ENCODE results near the gene CFAP77. TPM values are rescaled to one million over a fixed set of nuclear protein-coding genes. Genes with fewer than 3 reads are reported as not detected.

The CFAP77 gene
- polyA plus RNA-seq, 4 donors = not detected

- H3K27ac ChIP-seq (ENCODE audit: low read depth in 1 of 3, low read length in 2 of 3) = no peak overlapping the region
- peaks cover 4 to 58% (median 21%) of the 10 kb centered on the region in 3 donors for H3K27me3 ChIP-seq (ENCODE audit: control insufficient read depth in 3 of 3, insufficient read depth in 3 of 3, low read length in 3 of 3)
- 9 to 15% (median 11%) methylated on average over 16 of the region's 16 CpGs for WGBS, 3 donors
- H3K36me3 ChIP-seq (ENCODE audit: control insufficient read depth in 3 of 3, insufficient read depth in 2 of 3, low read depth in 1 of 3, low read length in 3 of 3) = no peaks in the 10 kb centered on the region
- DNase-seq (peak; percentile 61 to 74), FAIRE-seq (no peak)
- H3K9me3 ChIP-seq (ENCODE audit: control insufficient read depth in 2 of 2, insufficient read depth in 1 of 2, low read depth in 1 of 2, low read length in 1 of 2) = no peaks in the 10 kb centered on the region
- no peak overlapping the region for H3K4me3 ChIP-seq (ENCODE audit: low read depth in 1 of 3, low read length in 3 of 3)
- no peaks in the 10 kb centered on the region for H3K4me1 ChIP-seq (ENCODE audit: control insufficient read depth in 3 of 3, insufficient read depth in 2 of 3, low read depth in 1 of 3, low read length in 2 of 3)
Measured at GRCh38 chr9:132575005-132575609, 165.1 kb downstream of the CFAP77 start.

DNA sequence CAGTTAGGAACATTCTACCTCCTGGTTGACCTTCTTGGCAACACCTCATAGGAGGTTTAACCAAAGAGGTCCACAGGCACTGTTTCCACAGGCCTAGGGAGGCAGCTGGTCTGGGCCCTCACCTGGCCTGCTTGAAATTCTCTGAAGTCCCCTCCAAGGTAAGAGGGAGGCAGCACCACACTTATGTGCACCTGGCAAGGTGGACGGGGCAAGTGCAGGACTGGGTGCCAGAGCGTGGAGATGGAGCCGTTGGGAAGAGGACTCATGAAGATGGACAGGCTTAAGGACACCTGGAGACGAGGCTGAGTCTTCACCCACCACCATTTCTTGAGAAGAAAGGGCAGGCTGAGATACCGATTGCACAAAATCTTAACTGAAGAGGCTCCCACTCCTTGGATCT lies 165.8 kb downstream of the CFAP77 start:
- H3K36me3 ChIP-seq (ENCODE audit: control insufficient read depth in 3 of 3, insufficient read depth in 2 of 3, low read depth in 1 of 3, low read length in 3 of 3) = no peaks in the 10 kb centered on the region
- peaks cover 11 to 64% (median 24%) of the 10 kb centered on the region in 3 donors for H3K27me3 ChIP-seq (ENCODE audit: control insufficient read depth in 3 of 3, insufficient read depth in 3 of 3, low read length in 3 of 3)
- H3K4me3 ChIP-seq (ENCODE audit: low read depth in 1 of 3, low read length in 3 of 3) = no peak overlapping the region
- no peak for DNase-seq
- H3K9me3 ChIP-seq (ENCODE audit: control insufficient read depth in 2 of 2, insufficient read depth in 1 of 2, low read depth in 1 of 2, low read length in 1 of 2) = no peaks in the 10 kb centered on the region
- H3K4me1 ChIP-seq (ENCODE audit: control insufficient read depth in 3 of 3, insufficient read depth in 2 of 3, low read depth in 1 of 3, low read length in 2 of 3) = no peaks in the 10 kb centered on the region
- WGBS, 3 donors = 58 to 73% (median 71%) methylated on average over 5 of the region's 5 CpGs
- H3K27ac ChIP-seq (ENCODE audit: low read depth in 1 of 3, low read length in 2 of 3) = no peak overlapping the region
- FAIRE-seq = no peak

DNA sequence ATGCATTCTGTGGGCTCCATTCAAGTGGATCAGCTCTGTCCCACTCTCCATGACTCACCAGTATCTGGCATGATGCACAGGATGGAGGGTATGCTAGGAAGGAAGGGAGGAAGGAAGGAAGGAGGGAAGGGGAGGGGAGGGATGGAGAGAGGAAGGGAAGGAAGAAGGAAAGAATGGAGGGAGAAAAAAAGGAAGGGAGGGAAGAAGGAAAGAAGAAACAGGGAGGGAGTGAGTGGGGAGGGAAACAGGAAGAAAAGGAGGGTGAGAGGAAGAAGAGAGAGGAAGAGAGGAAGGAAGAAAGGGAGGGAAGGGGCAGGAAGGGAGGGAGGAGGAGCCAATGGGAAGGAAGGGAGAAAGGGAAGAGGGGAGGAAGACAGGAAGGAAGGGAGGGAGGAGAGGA lies 167.1 kb downstream of the CFAP77 start:
- DNase-seq (no peak), FAIRE-seq (no peak)
- no peaks in the 10 kb centered on the region for H3K36me3 ChIP-seq (ENCODE audit: control insufficient read depth in 3 of 3, insufficient read depth in 2 of 3, low read depth in 1 of 3, low read length in 3 of 3)
- H3K4me1 ChIP-seq (ENCODE audit: control insufficient read depth in 3 of 3, insufficient read depth in 2 of 3, low read depth in 1 of 3, low read length in 2 of 3) = peaks cover 0 to 5% (median 0%) of the 10 kb centered on the region in 3 donors
- no peak overlapping the region for H3K27ac ChIP-seq (ENCODE audit: low read depth in 1 of 3, low read length in 2 of 3)
- H3K4me3 ChIP-seq (ENCODE audit: low read depth in 1 of 3, low read length in 3 of 3) = no peak overlapping the region
- peaks cover 12 to 76% (median 35%) of the 10 kb centered on the region in 3 donors for H3K27me3 ChIP-seq (ENCODE audit: control insufficient read depth in 3 of 3, insufficient read depth in 3 of 3, low read length in 3 of 3)
- no peaks in the 10 kb centered on the region for H3K9me3 ChIP-seq (ENCODE audit: control insufficient read depth in 2 of 2, insufficient read depth in 1 of 2, low read depth in 1 of 2, low read length in 1 of 2)

GRCh38 chr9:132578367-132578932 lies 168.4 kb downstream of the CFAP77 start:
- Histone ChIP-seq H3K4me3 (ENCODE audit: low read depth in 1 of 3, low read length in 3 of 3) (no peak overlapping the region), H3K27ac (ENCODE audit: low read depth in 1 of 3, low read length in 2 of 3) (no peak overlapping the region), H3K36me3 (ENCODE audit: control insufficient read depth in 3 of 3, insufficient read depth in 2 of 3, low read depth in 1 of 3, low read length in 3 of 3) (no peaks in the 10 kb centered on the region), H3K9me3 (ENCODE audit: control insufficient read depth in 2 of 2, insufficient read depth in 1 of 2, low read depth in 1 of 2, low read length in 1 of 2) (no peaks in the 10 kb centered on the region), H3K27me3 (ENCODE audit: control insufficient read depth in 3 of 3, insufficient read depth in 3 of 3, low read length in 3 of 3) (peaks cover 22 to 80% (median 38%) of the 10 kb centered on the region in 3 donors), H3K4me1 (ENCODE audit: control insufficient read depth in 3 of 3, insufficient read depth in 2 of 3, low read depth in 1 of 3, low read length in 2 of 3) (peaks cover 0 to 5% (median 0%) of the 10 kb centered on the region in 3 donors)
- DNase-seq = no peak
- WGBS, 3 donors = 32 to 40% (median 38%) methylated on average over 7 of the region's 7 CpGs
- no peak for FAIRE-seq

DNA sequence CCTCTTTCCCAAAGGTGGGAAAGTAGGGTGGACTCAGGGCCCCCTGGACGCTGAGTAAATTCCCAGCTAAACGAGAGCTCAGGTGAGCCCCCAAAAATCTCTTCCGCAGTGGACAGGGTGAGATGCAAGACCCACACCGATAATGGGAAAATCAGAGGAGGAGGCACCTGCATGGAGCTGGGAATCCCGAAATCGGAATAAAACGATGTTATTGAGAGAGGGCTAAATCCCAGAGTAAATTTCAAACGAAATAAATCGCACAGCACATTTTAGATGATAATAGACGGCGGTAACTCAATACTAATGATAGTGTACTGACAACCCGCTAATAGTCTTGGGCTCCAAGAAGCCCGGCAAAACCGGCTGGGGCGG lies 169.4 kb downstream of the CFAP77 start:
- peaks cover 0 to 5% (median 0%) of the 10 kb centered on the region in 3 donors for H3K4me1 ChIP-seq (ENCODE audit: control insufficient read depth in 3 of 3, insufficient read depth in 2 of 3, low read depth in 1 of 3, low read length in 2 of 3)
- H3K4me3 ChIP-seq (ENCODE audit: low read depth in 1 of 3, low read length in 3 of 3) = no peak overlapping the region
- no peaks in the 10 kb centered on the region for H3K36me3 ChIP-seq (ENCODE audit: control insufficient read depth in 3 of 3, insufficient read depth in 2 of 3, low read depth in 1 of 3, low read length in 3 of 3)
- 10 to 13% (median 11%) methylated on average over 15 of the region's 15 CpGs for WGBS, 3 donors
- peaks cover 22 to 89% (median 44%) of the 10 kb centered on the region in 3 donors for H3K27me3 ChIP-seq (ENCODE audit: control insufficient read depth in 3 of 3, insufficient read depth in 3 of 3, low read length in 3 of 3)
- no peak overlapping the region for H3K27ac ChIP-seq (ENCODE audit: low read depth in 1 of 3, low read length in 2 of 3)
- FAIRE-seq = no peak
- no peak for DNase-seq
- H3K9me3 ChIP-seq (ENCODE audit: control insufficient read depth in 2 of 2, insufficient read depth in 1 of 2, low read depth in 1 of 2, low read length in 1 of 2) = no peaks in the 10 kb centered on the region

DNA sequence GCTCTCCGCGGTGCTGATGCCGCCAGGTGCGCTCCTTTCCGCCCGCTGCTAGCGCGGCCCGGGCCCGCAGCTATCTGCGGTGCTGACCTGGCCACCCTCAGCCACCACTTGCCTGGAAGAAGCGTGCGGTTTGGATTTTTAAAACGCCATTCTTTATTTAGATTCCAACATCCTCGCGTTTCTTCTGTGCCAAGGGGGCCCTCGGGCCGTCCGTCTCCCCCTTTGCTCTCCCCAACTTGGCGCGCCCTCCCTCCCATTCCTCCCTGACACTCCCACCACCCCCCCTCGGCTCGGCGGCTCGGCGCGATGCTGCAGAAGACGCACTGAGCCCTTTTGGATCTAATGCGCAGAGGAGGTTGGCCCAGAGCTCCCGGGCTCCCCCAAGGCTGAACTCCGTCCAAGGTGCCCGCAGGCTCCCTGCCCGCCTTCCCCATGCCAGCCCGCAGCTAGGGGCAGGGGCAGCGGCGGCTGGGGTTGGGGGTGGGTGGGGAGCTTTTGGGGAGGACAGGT lies 172.3 kb downstream of the CFAP77 start, which contains the start of gene BARHL1:
Gene BARHL1 (plus strand): TSS at position 331 of the 510 bp plus-strand sequence. CDS start 192 bp downstream, outside the sequence.
- no peak for DNase-seq
- WGBS, 3 donors = 7 to 14% (median 10%) methylated on average over 31 to 36 of the region's 36 CpGs
- no peak within 1 kb of the TSS for H3K27ac ChIP-seq (ENCODE audit: low read depth in 1 of 3, low read length in 2 of 3)

GRCh38 chr9:132582786-132583583 lies 173.0 kb downstream of the CFAP77 start:
- peaks cover 37 to 97% (median 65%) of the 10 kb centered on the region in 3 donors for H3K27me3 ChIP-seq (ENCODE audit: control insufficient read depth in 3 of 3, insufficient read depth in 3 of 3, low read length in 3 of 3)
- H3K9me3 ChIP-seq (ENCODE audit: control insufficient read depth in 2 of 2, insufficient read depth in 1 of 2, low read depth in 1 of 2, low read length in 1 of 2) = no peaks in the 10 kb centered on the region
- H3K27ac ChIP-seq (ENCODE audit: low read depth in 1 of 3, low read length in 2 of 3) = no peak overlapping the region
- DNase-seq (no peak), FAIRE-seq (no peak)
- no peaks in the 10 kb centered on the region for H3K36me3 ChIP-seq (ENCODE audit: control insufficient read depth in 3 of 3, insufficient read depth in 2 of 3, low read depth in 1 of 3, low read length in 3 of 3)
- 16 to 26% (median 24%) methylated on average over 37 of the region's 37 CpGs for WGBS, 3 donors
- H3K4me3 ChIP-seq (ENCODE audit: low read depth in 1 of 3, low read length in 3 of 3) = no peak overlapping the region
- peaks cover 0 to 5% (median 0%) of the 10 kb centered on the region in 3 donors for H3K4me1 ChIP-seq (ENCODE audit: control insufficient read depth in 3 of 3, insufficient read depth in 2 of 3, low read depth in 1 of 3, low read length in 2 of 3)

More for the DNA sequence above, 172.3 kb downstream of the CFAP77 start, which contains the start of gene BARHL1:
- Histone ChIP-seq H3K4me3 (ENCODE audit: low read depth in 1 of 3, low read length in 3 of 3) (peak within 1 kb of the TSS in 1 of 3 donors; percentile 10), H3K4me1 (ENCODE audit: control insufficient read depth in 3 of 3, insufficient read depth in 2 of 3, low read depth in 1 of 3, low read length in 2 of 3) (peaks cover 0 to 5% (median 0%) of the 10 kb centered on the region in 3 donors), H3K27me3 (ENCODE audit: control insufficient read depth in 3 of 3, insufficient read depth in 3 of 3, low read length in 3 of 3) (peaks cover 32 to 97% (median 63%) of the 10 kb centered on the region in 3 donors), H3K36me3 (ENCODE audit: control insufficient read depth in 3 of 3, insufficient read depth in 2 of 3, low read depth in 1 of 3, low read length in 3 of 3) (no peaks in the 10 kb centered on the region), H3K9me3 (ENCODE audit: control insufficient read depth in 2 of 2, insufficient read depth in 1 of 2, low read depth in 1 of 2, low read length in 1 of 2) (no peaks in the 10 kb centered on the region)
- no peak for FAIRE-seq

DNA sequence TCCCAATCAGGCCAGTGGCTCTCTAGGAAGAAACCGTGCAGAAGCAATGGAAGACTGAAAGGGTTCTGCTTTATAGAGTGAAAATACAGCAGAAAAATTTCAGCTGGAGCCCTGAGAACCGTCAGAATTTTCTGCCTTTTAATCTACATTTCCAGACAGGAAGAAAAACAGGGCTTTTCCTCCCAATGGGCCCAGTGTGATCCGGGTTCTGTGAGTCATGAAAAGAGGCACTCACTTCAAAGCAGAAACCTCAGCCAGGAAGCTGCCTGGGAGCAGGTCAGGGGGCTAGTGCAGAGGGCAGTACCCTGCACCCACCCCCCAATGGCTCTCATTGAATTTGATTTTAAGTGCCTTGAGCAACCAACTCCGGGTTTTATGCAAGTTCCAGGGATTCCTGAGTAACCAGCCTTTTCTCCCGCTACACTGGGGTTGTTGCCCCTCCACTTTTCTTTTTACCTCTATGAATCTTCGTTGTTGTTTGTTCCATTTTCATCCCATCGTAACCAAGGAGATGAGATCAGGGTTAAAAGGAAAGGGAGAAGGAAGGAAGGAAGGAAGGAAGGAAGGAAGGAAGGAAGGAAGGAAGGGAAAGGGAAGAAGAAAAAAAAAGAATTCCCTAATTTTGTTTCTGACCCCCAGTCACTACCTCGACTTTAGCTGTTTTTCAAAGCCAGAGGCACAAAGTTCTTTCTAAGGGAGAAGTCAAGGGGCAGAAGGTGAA lies 173.7 kb downstream of the CFAP77 start:
- Histone ChIP-seq H3K27ac (ENCODE audit: low read depth in 1 of 3, low read length in 2 of 3) (no peak overlapping the region), H3K9me3 (ENCODE audit: control insufficient read depth in 2 of 2, insufficient read depth in 1 of 2, low read depth in 1 of 2, low read length in 1 of 2) (no peaks in the 10 kb centered on the region), H3K27me3 (ENCODE audit: control insufficient read depth in 3 of 3, insufficient read depth in 3 of 3, low read length in 3 of 3) (peaks cover 37 to 97% (median 65%) of the 10 kb centered on the region in 3 donors), H3K4me3 (ENCODE audit: low read depth in 1 of 3, low read length in 3 of 3) (no peak overlapping the region), H3K4me1 (ENCODE audit: control insufficient read depth in 3 of 3, insufficient read depth in 2 of 3, low read depth in 1 of 3, low read length in 2 of 3) (peaks cover 0 to 5% (median 0%) of the 10 kb centered on the region in 3 donors), H3K36me3 (ENCODE audit: control insufficient read depth in 3 of 3, insufficient read depth in 2 of 3, low read depth in 1 of 3, low read length in 3 of 3) (no peaks in the 10 kb centered on the region)
- FAIRE-seq (no peak), DNase-seq (peak in 1 of 2 donors; percentile 4)
- whole genome bisulfite sequencing, 3 donors = 6 to 7% (median 6%) methylated on average over 8 of the region's 8 CpGs
